ENCODE data around the gene ARRB1.

Gene ARRB1

DNA sequence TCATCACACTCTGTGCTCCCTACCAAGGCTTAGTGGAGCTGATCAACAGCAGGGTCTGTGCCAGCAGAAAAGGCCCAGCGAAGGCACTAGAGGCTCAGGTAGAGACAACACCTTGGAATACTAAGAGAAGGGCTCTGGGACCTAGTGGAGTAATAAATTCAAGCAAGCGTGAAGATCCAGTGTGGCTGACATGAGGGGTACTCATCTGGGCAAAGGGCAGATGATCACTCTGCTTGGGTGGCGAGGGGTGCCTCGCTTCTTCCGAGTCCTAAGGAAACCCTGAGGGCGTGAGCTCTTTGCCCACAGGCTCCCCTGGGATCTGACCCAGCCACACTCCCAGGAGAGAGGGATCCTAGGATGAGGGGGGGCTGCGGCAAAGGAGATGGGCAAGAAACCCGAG is 114.4 kb downstream of the ARRB1 start:
- Histone ChIP-seq H4K20me1 (ENCODE audit: insufficient read depth, low read length) (peaks cover 6% of the 10 kb centered on the region; the same call in 1 of the 2 replicates), H3K4me2 (ENCODE audit: low read length) (no peak overlapping the region), H3K9me3 (ENCODE audit: insufficient read depth, low read length) (no peaks in the 10 kb centered on the region), H3K27me3 (ENCODE audit: low read depth, low read length) (no peaks in the 10 kb centered on the region), H3K36me3 (replicated peaks; ENCODE audit: low read depth, low read length) (no peaks in the 10 kb centered on the region), H3K27ac (ENCODE audit: low read length) (no peak overlapping the region), H2AFZ (ENCODE audit: low read depth, low read length) (no peak overlapping the region), H3K4me3 (ENCODE audit: low read length) (no peak overlapping the region), H3K79me2 (ENCODE audit: low read length) (no peaks in the 10 kb centered on the region), H3K4me1 (ENCODE audit: low read length) (no peaks in the 10 kb centered on the region), H3K9ac (ENCODE audit: low read length) (no peak overlapping the region)
- no peak for TF ChIP-seq EZH2phosphoT487 (IDR thresholded peaks at IDR 0.05; ENCODE audit: low read depth)
- TF ChIP-seq, protein P1, sequence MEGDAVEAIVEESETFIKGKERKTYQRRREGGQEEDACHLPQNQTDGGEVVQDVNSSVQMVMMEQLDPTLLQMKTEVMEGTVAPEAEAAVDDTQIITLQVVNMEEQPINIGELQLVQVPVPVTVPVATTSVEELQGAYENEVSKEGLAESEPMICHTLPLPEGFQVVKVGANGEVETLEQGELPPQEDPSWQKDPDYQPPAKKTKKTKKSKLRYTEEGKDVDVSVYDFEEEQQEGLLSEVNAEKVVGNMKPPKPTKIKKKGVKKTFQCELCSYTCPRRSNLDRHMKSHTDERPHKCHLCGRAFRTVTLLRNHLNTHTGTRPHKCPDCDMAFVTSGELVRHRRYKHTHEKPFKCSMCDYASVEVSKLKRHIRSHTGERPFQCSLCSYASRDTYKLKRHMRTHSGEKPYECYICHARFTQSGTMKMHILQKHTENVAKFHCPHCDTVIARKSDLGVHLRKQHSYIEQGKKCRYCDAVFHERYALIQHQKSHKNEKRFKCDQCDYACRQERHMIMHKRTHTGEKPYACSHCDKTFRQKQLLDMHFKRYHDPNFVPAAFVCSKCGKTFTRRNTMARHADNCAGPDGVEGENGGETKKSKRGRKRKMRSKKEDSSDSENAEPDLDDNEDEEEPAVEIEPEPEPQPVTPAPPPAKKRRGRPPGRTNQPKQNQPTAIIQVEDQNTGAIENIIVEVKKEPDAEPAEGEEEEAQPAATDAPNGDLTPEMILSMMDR (IDR thresholded peaks at IDR 0.05; ENCODE audit: low read depth, low read length) = no peak

DNA sequence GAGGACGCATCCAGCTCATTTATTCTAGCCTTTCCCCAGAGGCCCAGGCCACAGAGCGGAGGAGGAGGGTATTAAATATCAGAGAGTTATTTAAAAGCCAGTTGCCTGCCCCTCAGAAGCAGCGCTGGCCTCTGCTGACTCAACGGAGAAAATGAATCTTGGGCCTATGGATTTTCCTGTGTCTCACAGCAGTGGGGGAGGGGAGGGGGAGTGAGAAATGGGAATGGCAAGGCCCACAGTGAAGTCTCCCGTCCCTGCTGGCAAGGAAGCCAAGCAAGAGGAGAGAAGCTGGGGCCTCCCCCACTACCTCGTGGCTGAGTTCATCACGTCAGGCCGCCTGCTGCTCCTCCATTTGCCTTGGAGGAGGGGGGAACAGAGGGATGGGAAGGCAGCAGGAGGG is 115.4 kb downstream of the ARRB1 start:
- H3K4me3 ChIP-seq (ENCODE audit: low read length) = no peak overlapping the region
- no peaks in the 10 kb centered on the region for H3K4me1 ChIP-seq (ENCODE audit: low read length)
- peaks cover 6% of the 10 kb centered on the region; the same call in 1 of the 2 replicates for H4K20me1 ChIP-seq (ENCODE audit: insufficient read depth, low read length)
- H3K79me2 ChIP-seq (ENCODE audit: low read length) = no peaks in the 10 kb centered on the region
- no peaks in the 10 kb centered on the region for H3K9me3 ChIP-seq (ENCODE audit: insufficient read depth, low read length)
- no peaks in the 10 kb centered on the region for H3K36me3 ChIP-seq (replicated peaks; ENCODE audit: low read depth, low read length)
- H3K4me2 ChIP-seq (ENCODE audit: low read length) = no peak overlapping the region
- no peak overlapping the region for H2AFZ ChIP-seq (ENCODE audit: low read depth, low read length)
- peaks cover 1% of the 10 kb centered on the region; the same call in 1 of the 2 replicates for H3K27me3 ChIP-seq (ENCODE audit: low read depth, low read length)
- no peak overlapping the region for H3K9ac ChIP-seq (ENCODE audit: low read length)
- TF ChIP-seq, protein P1 (IDR thresholded peaks at IDR 0.05; ENCODE audit: low read depth, low read length) = no peak
- TF ChIP-seq EZH2phosphoT487 (IDR thresholded peaks at IDR 0.05; ENCODE audit: low read depth) = no peak
- H3K27ac ChIP-seq (ENCODE audit: low read length) = no peak overlapping the region

DNA sequence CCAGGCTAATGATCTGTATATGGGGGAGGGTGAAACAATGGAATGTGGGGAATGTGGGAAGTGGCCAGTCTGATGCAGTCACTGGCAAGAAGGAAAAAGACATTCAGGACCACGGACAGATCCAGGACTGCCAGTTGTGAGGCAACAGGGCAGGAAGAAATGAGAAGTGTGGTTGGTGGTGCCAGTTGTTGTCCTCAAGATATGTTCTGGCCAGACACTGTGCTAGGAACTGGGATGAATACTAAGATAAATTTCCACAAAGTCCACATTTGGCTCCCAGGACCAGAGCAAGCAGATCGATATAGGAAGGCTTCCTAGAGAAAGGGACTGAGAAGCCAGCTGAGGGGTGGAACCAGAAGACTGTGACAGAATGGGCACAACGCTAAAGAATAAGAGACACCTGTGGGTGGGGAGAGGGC is 117.7 kb downstream of the ARRB1 start:
- no peaks in the 10 kb centered on the region for H3K36me3 ChIP-seq (replicated peaks; ENCODE audit: low read depth, low read length)
- no peak overlapping the region for H3K9ac ChIP-seq (ENCODE audit: low read length)
- no peak overlapping the region for H2AFZ ChIP-seq (ENCODE audit: low read depth, low read length)
- no peak overlapping the region for H3K4me2 ChIP-seq (ENCODE audit: low read length)
- H3K79me2 ChIP-seq (ENCODE audit: low read length) = no peaks in the 10 kb centered on the region
- no peak overlapping the region for H3K27ac ChIP-seq (ENCODE audit: low read length)
- no peak for TF ChIP-seq EZH2phosphoT487 (IDR thresholded peaks at IDR 0.05; ENCODE audit: low read depth)
- TF ChIP-seq, protein P1 (IDR thresholded peaks at IDR 0.05; ENCODE audit: low read depth, low read length) = no peak
- H3K27me3 ChIP-seq (ENCODE audit: low read depth, low read length) = peaks cover 11% of the 10 kb centered on the region
- no peak overlapping the region for H3K4me3 ChIP-seq (ENCODE audit: low read length)
- peaks cover 6% of the 10 kb centered on the region; the same call in 1 of the 2 replicates for H4K20me1 ChIP-seq (ENCODE audit: insufficient read depth, low read length)
- no peaks in the 10 kb centered on the region for H3K4me1 ChIP-seq (ENCODE audit: low read length)
- no peaks in the 10 kb centered on the region for H3K9me3 ChIP-seq (ENCODE audit: insufficient read depth, low read length)

DNA sequence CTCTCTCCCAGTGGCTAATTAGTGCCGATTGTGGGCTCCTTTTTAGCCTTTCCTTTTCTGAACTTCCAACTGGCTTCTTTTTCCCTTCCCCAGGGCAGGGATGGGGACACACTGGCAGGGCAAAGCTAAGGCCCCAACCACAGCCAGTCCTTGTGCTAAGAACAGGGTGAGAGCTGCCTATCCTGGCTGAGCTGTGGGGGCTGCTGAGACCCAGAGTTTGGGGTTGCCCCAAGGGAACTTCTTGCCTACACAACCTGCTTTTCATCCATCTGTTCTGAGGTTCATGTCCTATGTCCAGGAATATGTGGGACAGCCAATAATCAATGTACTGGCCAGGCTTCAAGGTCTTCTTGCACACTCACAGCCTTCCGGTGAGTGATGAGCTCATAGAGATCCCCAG is 120.8 kb downstream of the ARRB1 start:
- TF ChIP-seq, protein P1 (IDR thresholded peaks at IDR 0.05; ENCODE audit: low read depth, low read length) = no peak
- TF ChIP-seq EZH2phosphoT487 (IDR thresholded peaks at IDR 0.05; ENCODE audit: low read depth) = no peak

More for the DNA sequence above, 120.8 kb downstream of the ARRB1 start:
- Histone ChIP-seq H4K20me1 (ENCODE audit: insufficient read depth, low read length) (peaks cover 6% of the 10 kb centered on the region; the same call in 1 of the 2 replicates), H3K4me2 (ENCODE audit: low read length) (no peak overlapping the region), H3K4me3 (ENCODE audit: low read length) (no peak overlapping the region), H3K79me2 (ENCODE audit: low read length) (no peaks in the 10 kb centered on the region), H3K36me3 (replicated peaks; ENCODE audit: low read depth, low read length) (no peaks in the 10 kb centered on the region), H3K27ac (ENCODE audit: low read length) (no peak overlapping the region), H3K9me3 (ENCODE audit: insufficient read depth, low read length) (no peaks in the 10 kb centered on the region), H3K9ac (ENCODE audit: low read length) (no peak overlapping the region), H3K4me1 (ENCODE audit: low read length) (no peaks in the 10 kb centered on the region), H2AFZ (ENCODE audit: low read depth, low read length) (no peak overlapping the region), H3K27me3 (ENCODE audit: low read depth, low read length) (peaks cover 11% of the 10 kb centered on the region)

Measured in OCI-LY3 (cell line).